Transverse colon (tissue), 4 donors: ENCODE results near the gene PLAC1.

ENCODE experiments used
- EP300 ChIP-seq: sonication (generic); formaldehyde crosslinking; IDR thresholded peaks from one replicate; pipeline ENCODE4 v1.6.1; 2017; ENCODE audit warnings: antibody characterized with exemption, low read depth
- POLR2A ChIP-seq: fragments of 450-650 bp; IDR thresholded peaks from one replicate; pipeline ENCODE4 v1.6.1; 2016; ENCODE audit warnings: antibody characterized with exemption, mild to moderate bottlenecking, moderate library complexity
- POLR2AphosphoS5 ChIP-seq, 3 donors: sonication (generic); formaldehyde crosslinking; IDR thresholded peaks; one replicate each; pipeline ENCODE4 v1.6.1; 2016; ENCODE audit warnings: antibody characterized with exemption in 3 of 3
- TF ChIP-seq, protein P1 (sequence below), 5 experiments: fragments of 200-600 bp in 3 of 5; fragments of 450-650 bp in 2 of 5; sonication (generic) in 3 of 5; IDR thresholded peaks; 1 replicate in 2 of 5; 2 replicates in 3 of 5; pipeline ENCODE4 v1.5.1; 2016 to 2017; ENCODE audit warnings: antibody characterized with exemption in 5 of 5, inconsistent platforms in 3 of 5, mild to moderate bottlenecking in 2 of 5, moderate library complexity in 1 of 5

GRCh38 chrX:134619838-134620237 lies 38.4 kb downstream of the PLAC1 start:
- no peak for TF ChIP-seq POLR2AphosphoS5 (IDR thresholded peaks at IDR 0.05)
- TF ChIP-seq, protein P1, sequence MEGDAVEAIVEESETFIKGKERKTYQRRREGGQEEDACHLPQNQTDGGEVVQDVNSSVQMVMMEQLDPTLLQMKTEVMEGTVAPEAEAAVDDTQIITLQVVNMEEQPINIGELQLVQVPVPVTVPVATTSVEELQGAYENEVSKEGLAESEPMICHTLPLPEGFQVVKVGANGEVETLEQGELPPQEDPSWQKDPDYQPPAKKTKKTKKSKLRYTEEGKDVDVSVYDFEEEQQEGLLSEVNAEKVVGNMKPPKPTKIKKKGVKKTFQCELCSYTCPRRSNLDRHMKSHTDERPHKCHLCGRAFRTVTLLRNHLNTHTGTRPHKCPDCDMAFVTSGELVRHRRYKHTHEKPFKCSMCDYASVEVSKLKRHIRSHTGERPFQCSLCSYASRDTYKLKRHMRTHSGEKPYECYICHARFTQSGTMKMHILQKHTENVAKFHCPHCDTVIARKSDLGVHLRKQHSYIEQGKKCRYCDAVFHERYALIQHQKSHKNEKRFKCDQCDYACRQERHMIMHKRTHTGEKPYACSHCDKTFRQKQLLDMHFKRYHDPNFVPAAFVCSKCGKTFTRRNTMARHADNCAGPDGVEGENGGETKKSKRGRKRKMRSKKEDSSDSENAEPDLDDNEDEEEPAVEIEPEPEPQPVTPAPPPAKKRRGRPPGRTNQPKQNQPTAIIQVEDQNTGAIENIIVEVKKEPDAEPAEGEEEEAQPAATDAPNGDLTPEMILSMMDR (IDR thresholded peaks at IDR 0.05), result no peak
- no peak for TF ChIP-seq EP300
- no peak for TF ChIP-seq POLR2A
